Chondrocyte (in vitro differentiated cells): ENCODE results near the gene LDB1. TPM values are rescaled to one million over a fixed set of nuclear protein-coding genes. Genes with fewer than 3 reads are reported as not detected.

Experiments used
- DNase-seq: peaks from one replicate; pipeline ENCODE4 v3.0.0; 2021; ENCODE audit warnings: mixed read lengths, low spot score
- H3K27ac Mint-ChIP-seq: one replicate; pipeline ENCODE4 v1.8.0; 2021; ENCODE audit warnings: mild to moderate bottlenecking, moderate library complexity, mixed read lengths; ENCODE audit not compliant: unreplicated experiment
- H3K27me3 Mint-ChIP-seq: 2 replicates; pipeline ENCODE4 v1.8.0; 2021; ENCODE audit warnings: low read depth, mixed read lengths
- H3K36me3 Mint-ChIP-seq: 2 replicates; pipeline ENCODE4 v1.8.0; 2021; ENCODE audit warnings: low read depth, mixed read lengths
- H3K4me1 Mint-ChIP-seq: 2 replicates; pipeline ENCODE4 v1.8.0; 2021; ENCODE audit warnings: low read depth, mild to moderate bottlenecking, mixed read lengths
- H3K4me3 Mint-ChIP-seq: one replicate; pipeline ENCODE4 v1.8.0; 2021; ENCODE audit warnings: mild to moderate bottlenecking, moderate library complexity, mixed read lengths; ENCODE audit not compliant: unreplicated experiment
- H3K9me3 Mint-ChIP-seq: 2 replicates; pipeline ENCODE4 v1.8.0; 2021; ENCODE audit warnings: low read depth, mixed read lengths
- CTCF ChIP-seq: fragments of 200-600 bp; sonication (generic); IDR thresholded peaks from 2 replicates; pipeline ENCODE4 v1.5.0; 2021; ENCODE audit warnings: antibody characterized with exemption, mild to moderate bottlenecking, moderate library complexity
- total RNA-seq: library from RNA; stranded (reverse); gene quantifications from 3 replicates; pipeline ENCODE4 v1.2.1, GENCODE V29; 2021

LDB1 gene
- total RNA-seq, 1 donor from 2014 or later, result 65.7 TPM

GRCh38 chr10:102150970-102151773, 31.0 kb upstream of the LDB1 start:
- peak overlapping the region; percentile 99 for H3K27ac Mint-ChIP-seq
- peak overlapping the region; percentile 96 for H3K4me3 Mint-ChIP-seq
- TF ChIP-seq CTCF, result no peak
- H3K36me3 Mint-ChIP-seq, result peaks cover 28% of the 10 kb centered on the region
- H3K4me1 Mint-ChIP-seq, result peaks cover 34% of the 10 kb centered on the region
- no peaks in the 10 kb centered on the region for H3K27me3 Mint-ChIP-seq
- DNase-seq, result no peak
- no peaks in the 10 kb centered on the region for H3K9me3 Mint-ChIP-seq

- H3K4me3 Mint-ChIP-seq, result no peak overlapping the region
- TF ChIP-seq CTCF, result no peak
- H3K27me3 Mint-ChIP-seq, result no peaks in the 10 kb centered on the region
- H3K27ac Mint-ChIP-seq, result peak overlapping the region; percentile 49
- H3K36me3 Mint-ChIP-seq, result peaks cover 47% of the 10 kb centered on the region
- no peaks in the 10 kb centered on the region for H3K9me3 Mint-ChIP-seq
- H3K4me1 Mint-ChIP-seq, result peaks cover 28% of the 10 kb centered on the region
- DNase-seq, result no peak
These were observed 28.1 kb upstream of the LDB1 start for GRCh38 chr10:102148275-102148674.

GRCh38 chr10:102147561-102147960, 27.4 kb upstream of the LDB1 start:
- no peak overlapping the region for H3K4me3 Mint-ChIP-seq
- peak overlapping the region; percentile 49 for H3K27ac Mint-ChIP-seq
- TF ChIP-seq CTCF, result no peak
- no peak for DNase-seq
- no peaks in the 10 kb centered on the region for H3K9me3 Mint-ChIP-seq
- peaks cover 53% of the 10 kb centered on the region for H3K36me3 Mint-ChIP-seq
- H3K27me3 Mint-ChIP-seq, result no peaks in the 10 kb centered on the region
- peaks cover 21% of the 10 kb centered on the region for H3K4me1 Mint-ChIP-seq

GRCh38 chr10:102146971-102147428, 26.8 kb upstream of the LDB1 start:
- Mint-ChIP-seq H3K4me1 (peaks cover 21% of the 10 kb centered on the region), H3K27me3 (no peaks in the 10 kb centered on the region), H3K4me3 (no peak overlapping the region), H3K36me3 (peaks cover 53% of the 10 kb centered on the region), H3K27ac (peak overlapping the region; percentile 45), H3K9me3 (no peaks in the 10 kb centered on the region)
- no peak for DNase-seq
- TF ChIP-seq CTCF, result no peak

- peaks cover 11% of the 10 kb centered on the region for H3K4me1 Mint-ChIP-seq
- no peak for TF ChIP-seq CTCF
- H3K27me3 Mint-ChIP-seq, result no peaks in the 10 kb centered on the region
These were observed 21.5 kb upstream of the LDB1 start for GRCh38 chr10:102141583-102142107.

More at GRCh38 chr10:102141583-102142107, 21.5 kb upstream of the LDB1 start:
- Mint-ChIP-seq H3K27ac (no peak overlapping the region), H3K9me3 (no peaks in the 10 kb centered on the region), H3K36me3 (peaks cover 55% of the 10 kb centered on the region), H3K4me3 (no peak overlapping the region)
- no peak for DNase-seq
